GM23338 (cell line): Measurements from ENCODE around the gene PRR14.

Source experiments
- CREB1 ChIP-seq: fragments of 250-450 bp; sonication (Bioruptor Pico); IDR thresholded peaks from 2 replicates; pipeline ENCODE4 v1.5.0; 2020; ENCODE audit warnings: low read depth, mild to moderate bottlenecking, moderate library complexity
- EZH2 ChIP-seq: fragments of 200-600 bp; sonication (generic); IDR thresholded peaks from one replicate; pipeline ENCODE4 v1.8.0; 2017; ENCODE audit warnings: antibody characterized with exemption, mild to moderate bottlenecking, low read depth; ENCODE audit not compliant: unreplicated experiment
- EZH2phosphoT487 ChIP-seq: fragments of 200-600 bp; sonication (generic); IDR thresholded peaks from one replicate; pipeline ENCODE4 v1.8.1; 2018; ENCODE audit warnings: antibody characterized with exemption; ENCODE audit not compliant: unreplicated experiment
- JUNB ChIP-seq: IDR thresholded peaks from one replicate; pipeline ENCODE4 v1.6.1; 2016; ENCODE audit warnings: antibody characterized with exemption; ENCODE audit not compliant: unreplicated experiment
- NANOG ChIP-seq: IDR thresholded peaks from 2 replicates; pipeline ENCODE4 v1.6.1; 2016; ENCODE audit warnings: antibody characterized with exemption, borderline replicate concordance
- POLR2AphosphoS5 ChIP-seq: IDR thresholded peaks from 2 replicates; pipeline ENCODE4 v1.6.1; 2016; ENCODE audit warnings: antibody characterized with exemption, low read depth
- STAT1 ChIP-seq: IDR thresholded peaks from one replicate; pipeline ENCODE4 v1.6.1; 2016; ENCODE audit warnings: antibody characterized with exemption; ENCODE audit not compliant: unreplicated experiment
- ZNF114 ChIP-seq: fragments of 250-450 bp; sonication (Bioruptor Pico); IDR thresholded peaks from 2 replicates; pipeline ENCODE4 v1.5.0; 2020; ENCODE audit warnings: mild to moderate bottlenecking, moderate library complexity
- ZNF331 ChIP-seq: fragments of 250-450 bp; sonication (Bioruptor Pico); IDR thresholded peaks from 2 replicates; pipeline ENCODE4 v1.5.0; 2020; ENCODE audit warnings: low read depth, mild to moderate bottlenecking, moderate library complexity
- TF ChIP-seq, protein P1 (sequence below), 2 experiments: fragments of 200-600 bp in 1 of 2; sonication (generic) in 1 of 2; conservative IDR thresholded peaks; 2 replicates each; pipeline versions ENCODE4 v1.5.1 to v1.6.1; 2016 to 2017; ENCODE audit warnings: antibody characterized with exemption in 2 of 2, low read depth in 2 of 2, mild to moderate bottlenecking in 2 of 2, moderate library complexity in 1 of 2
- TF ChIP-seq, protein P2 (sequence below): IDR thresholded peaks from one replicate; pipeline ENCODE4 v1.6.1; 2018; ENCODE audit warnings: antibody characterized with exemption; ENCODE audit not compliant: unreplicated experiment
- TF ChIP-seq, protein P3 (sequence below): IDR thresholded peaks from 2 replicates; pipeline ENCODE4 v1.6.1; 2016; ENCODE audit warnings: antibody characterized with exemption
- TF ChIP-seq, protein P4 (sequence below): fragments of 250-450 bp; sonication (Bioruptor Pico); IDR thresholded peaks from 2 replicates; pipeline ENCODE4 v1.5.0; 2020; ENCODE audit warnings: mild to moderate bottlenecking, moderate library complexity

DNA sequence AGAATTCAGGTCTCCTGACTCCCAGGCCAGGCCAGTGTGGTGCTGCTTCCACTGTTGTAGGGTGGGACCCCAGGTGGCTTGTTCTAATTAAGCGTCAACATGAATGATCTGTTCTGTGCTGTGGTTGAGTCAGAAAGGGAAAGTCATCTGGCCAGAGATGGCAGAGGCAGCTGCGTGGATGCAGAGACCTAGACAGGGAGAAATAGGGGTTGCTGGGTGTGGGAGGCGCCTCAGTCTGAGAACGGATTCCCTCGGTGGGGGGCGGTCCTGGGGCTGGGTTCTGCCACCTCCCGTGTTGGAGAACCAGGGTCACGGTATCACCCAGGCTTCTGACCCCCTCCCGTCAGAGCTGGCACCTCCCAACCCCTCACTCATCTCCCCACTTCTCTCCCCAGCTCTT lies 13.1 kb downstream of the PRR14 start:
- TF ChIP-seq, protein P1, sequence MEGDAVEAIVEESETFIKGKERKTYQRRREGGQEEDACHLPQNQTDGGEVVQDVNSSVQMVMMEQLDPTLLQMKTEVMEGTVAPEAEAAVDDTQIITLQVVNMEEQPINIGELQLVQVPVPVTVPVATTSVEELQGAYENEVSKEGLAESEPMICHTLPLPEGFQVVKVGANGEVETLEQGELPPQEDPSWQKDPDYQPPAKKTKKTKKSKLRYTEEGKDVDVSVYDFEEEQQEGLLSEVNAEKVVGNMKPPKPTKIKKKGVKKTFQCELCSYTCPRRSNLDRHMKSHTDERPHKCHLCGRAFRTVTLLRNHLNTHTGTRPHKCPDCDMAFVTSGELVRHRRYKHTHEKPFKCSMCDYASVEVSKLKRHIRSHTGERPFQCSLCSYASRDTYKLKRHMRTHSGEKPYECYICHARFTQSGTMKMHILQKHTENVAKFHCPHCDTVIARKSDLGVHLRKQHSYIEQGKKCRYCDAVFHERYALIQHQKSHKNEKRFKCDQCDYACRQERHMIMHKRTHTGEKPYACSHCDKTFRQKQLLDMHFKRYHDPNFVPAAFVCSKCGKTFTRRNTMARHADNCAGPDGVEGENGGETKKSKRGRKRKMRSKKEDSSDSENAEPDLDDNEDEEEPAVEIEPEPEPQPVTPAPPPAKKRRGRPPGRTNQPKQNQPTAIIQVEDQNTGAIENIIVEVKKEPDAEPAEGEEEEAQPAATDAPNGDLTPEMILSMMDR (conservative IDR thresholded peaks at IDR 0.05; ENCODE audit: low read depth in 2 of 2) = no peak
- TF ChIP-seq EZH2phosphoT487 (no peak), POLR2AphosphoS5 (no peak), JUNB (no peak), EZH2 (no peak), NANOG (no peak), ZNF114 (CRISPR knock-in tag) (no peak), STAT1 (no peak), CREB1 (no peak), ZNF331 (CRISPR knock-in tag) (no peak)
- TF ChIP-seq, protein P2, sequence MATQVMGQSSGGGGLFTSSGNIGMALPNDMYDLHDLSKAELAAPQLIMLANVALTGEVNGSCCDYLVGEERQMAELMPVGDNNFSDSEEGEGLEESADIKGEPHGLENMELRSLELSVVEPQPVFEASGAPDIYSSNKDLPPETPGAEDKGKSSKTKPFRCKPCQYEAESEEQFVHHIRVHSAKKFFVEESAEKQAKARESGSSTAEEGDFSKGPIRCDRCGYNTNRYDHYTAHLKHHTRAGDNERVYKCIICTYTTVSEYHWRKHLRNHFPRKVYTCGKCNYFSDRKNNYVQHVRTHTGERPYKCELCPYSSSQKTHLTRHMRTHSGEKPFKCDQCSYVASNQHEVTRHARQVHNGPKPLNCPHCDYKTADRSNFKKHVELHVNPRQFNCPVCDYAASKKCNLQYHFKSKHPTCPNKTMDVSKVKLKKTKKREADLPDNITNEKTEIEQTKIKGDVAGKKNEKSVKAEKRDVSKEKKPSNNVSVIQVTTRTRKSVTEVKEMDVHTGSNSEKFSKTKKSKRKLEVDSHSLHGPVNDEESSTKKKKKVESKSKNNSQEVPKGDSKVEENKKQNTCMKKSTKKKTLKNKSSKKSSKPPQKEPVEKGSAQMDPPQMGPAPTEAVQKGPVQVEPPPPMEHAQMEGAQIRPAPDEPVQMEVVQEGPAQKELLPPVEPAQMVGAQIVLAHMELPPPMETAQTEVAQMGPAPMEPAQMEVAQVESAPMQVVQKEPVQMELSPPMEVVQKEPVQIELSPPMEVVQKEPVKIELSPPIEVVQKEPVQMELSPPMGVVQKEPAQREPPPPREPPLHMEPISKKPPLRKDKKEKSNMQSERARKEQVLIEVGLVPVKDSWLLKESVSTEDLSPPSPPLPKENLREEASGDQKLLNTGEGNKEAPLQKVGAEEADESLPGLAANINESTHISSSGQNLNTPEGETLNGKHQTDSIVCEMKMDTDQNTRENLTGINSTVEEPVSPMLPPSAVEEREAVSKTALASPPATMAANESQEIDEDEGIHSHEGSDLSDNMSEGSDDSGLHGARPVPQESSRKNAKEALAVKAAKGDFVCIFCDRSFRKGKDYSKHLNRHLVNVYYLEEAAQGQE = no peak
- TF ChIP-seq, protein P3, sequence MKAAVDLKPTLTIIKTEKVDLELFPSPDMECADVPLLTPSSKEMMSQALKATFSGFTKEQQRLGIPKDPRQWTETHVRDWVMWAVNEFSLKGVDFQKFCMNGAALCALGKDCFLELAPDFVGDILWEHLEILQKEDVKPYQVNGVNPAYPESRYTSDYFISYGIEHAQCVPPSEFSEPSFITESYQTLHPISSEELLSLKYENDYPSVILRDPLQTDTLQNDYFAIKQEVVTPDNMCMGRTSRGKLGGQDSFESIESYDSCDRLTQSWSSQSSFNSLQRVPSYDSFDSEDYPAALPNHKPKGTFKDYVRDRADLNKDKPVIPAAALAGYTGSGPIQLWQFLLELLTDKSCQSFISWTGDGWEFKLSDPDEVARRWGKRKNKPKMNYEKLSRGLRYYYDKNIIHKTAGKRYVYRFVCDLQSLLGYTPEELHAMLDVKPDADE = no peak
- TF ChIP-seq, protein P4, sequence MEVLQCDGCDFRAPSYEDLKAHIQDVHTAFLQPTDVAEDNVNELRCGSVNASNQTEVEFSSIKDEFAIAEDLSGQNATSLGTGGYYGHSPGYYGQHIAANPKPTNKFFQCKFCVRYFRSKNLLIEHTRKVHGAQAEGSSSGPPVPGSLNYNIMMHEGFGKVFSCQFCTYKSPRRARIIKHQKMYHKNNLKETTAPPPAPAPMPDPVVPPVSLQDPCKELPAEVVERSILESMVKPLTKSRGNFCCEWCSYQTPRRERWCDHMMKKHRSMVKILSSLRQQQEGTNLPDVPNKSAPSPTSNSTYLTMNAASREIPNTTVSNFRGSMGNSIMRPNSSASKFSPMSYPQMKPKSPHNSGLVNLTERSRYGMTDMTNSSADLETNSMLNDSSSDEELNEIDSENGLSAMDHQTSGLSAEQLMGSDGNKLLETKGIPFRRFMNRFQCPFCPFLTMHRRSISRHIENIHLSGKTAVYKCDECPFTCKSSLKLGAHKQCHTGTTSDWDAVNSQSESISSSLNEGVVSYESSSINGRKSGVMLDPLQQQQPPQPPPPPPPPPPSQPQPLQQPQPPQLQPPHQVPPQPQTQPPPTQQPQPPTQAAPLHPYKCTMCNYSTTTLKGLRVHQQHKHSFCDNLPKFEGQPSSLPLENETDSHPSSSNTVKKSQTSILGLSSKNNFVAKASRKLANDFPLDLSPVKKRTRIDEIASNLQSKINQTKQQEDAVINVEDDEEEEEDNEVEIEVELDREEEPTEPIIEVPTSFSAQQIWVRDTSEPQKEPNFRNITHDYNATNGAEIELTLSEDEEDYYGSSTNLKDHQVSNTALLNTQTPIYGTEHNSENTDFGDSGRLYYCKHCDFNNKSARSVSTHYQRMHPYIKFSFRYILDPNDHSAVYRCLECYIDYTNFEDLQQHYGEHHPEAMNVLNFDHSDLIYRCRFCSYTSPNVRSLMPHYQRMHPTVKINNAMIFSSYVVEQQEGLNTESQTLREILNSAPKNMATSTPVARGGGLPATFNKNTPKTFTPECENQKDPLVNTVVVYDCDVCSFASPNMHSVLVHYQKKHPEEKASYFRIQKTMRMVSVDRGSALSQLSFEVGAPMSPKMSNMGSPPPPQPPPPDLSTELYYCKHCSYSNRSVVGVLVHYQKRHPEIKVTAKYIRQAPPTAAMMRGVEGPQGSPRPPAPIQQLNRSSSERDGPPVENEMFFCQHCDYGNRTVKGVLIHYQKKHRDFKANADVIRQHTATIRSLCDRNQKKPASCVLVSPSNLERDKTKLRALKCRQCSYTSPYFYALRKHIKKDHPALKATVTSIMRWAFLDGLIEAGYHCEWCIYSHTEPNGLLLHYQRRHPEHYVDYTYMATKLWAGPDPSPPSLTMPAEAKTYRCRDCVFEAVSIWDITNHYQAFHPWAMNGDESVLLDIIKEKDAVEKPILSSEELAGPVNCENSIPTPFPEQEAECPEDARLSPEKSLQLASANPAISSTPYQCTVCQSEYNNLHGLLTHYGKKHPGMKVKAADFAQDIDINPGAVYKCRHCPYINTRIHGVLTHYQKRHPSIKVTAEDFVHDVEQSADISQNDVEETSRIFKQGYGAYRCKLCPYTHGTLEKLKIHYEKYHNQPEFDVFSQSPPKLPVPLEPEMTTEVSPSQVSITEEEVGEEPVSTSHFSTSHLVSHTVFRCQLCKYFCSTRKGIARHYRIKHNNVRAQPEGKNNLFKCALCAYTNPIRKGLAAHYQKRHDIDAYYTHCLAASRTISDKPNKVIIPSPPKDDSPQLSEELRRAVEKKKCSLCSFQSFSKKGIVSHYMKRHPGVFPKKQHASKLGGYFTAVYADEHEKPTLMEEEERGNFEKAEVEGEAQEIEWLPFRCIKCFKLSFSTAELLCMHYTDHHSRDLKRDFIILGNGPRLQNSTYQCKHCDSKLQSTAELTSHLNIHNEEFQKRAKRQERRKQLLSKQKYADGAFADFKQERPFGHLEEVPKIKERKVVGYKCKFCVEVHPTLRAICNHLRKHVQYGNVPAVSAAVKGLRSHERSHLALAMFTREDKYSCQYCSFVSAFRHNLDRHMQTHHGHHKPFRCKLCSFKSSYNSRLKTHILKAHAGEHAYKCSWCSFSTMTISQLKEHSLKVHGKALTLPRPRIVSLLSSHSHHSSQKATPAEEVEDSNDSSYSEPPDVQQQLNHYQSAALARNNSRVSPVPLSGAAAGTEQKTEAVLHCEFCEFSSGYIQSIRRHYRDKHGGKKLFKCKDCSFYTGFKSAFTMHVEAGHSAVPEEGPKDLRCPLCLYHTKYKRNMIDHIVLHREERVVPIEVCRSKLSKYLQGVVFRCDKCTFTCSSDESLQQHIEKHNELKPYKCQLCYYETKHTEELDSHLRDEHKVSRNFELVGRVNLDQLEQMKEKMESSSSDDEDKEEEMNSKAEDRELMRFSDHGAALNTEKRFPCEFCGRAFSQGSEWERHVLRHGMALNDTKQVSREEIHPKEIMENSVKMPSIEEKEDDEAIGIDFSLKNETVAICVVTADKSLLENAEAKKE (CRISPR knock-in tag) = no peak
